ENCODE results near the gene GPR183.

GPR183 gene

GRCh38 chr13:99329477-99329876 lies 22.3 kb upstream of the GPR183 start:
- H3K27me3 ChIP-seq (replicated peaks; ENCODE audit: control insufficient read depth, insufficient read depth, low read length), result no peaks in the 10 kb centered on the region
- no peak for TF ChIP-seq CTCF (IDR thresholded peaks at IDR 0.05; ENCODE audit: insufficient read depth, low read length, poor library complexity, severe bottlenecking)
- H3K4me3 ChIP-seq (replicated peaks; ENCODE audit: low read depth, low read length), result no peak overlapping the region
- no peaks in the 10 kb centered on the region for H3K36me3 ChIP-seq (ENCODE audit: control insufficient read depth, insufficient read depth, low read length)
- DNase-seq (ENCODE audit: extremely low read depth, insufficient read length), result no peak

GRCh38 chr13:99327761-99328160 lies 20.6 kb upstream of the GPR183 start:
- no peaks in the 10 kb centered on the region for H3K36me3 ChIP-seq (ENCODE audit: control insufficient read depth, insufficient read depth, low read length)
- H3K27me3 ChIP-seq (replicated peaks; ENCODE audit: control insufficient read depth, insufficient read depth, low read length), result no peaks in the 10 kb centered on the region
- no peak for TF ChIP-seq CTCF (IDR thresholded peaks at IDR 0.05; ENCODE audit: insufficient read depth, low read length, poor library complexity, severe bottlenecking)
- no peak for DNase-seq (ENCODE audit: extremely low read depth, insufficient read length)
- no peak overlapping the region for H3K4me3 ChIP-seq (replicated peaks; ENCODE audit: low read depth, low read length)

- no peaks in the 10 kb centered on the region for H3K36me3 ChIP-seq (ENCODE audit: control insufficient read depth, insufficient read depth, low read length)
- H3K27me3 ChIP-seq (replicated peaks; ENCODE audit: control insufficient read depth, insufficient read depth, low read length), result no peaks in the 10 kb centered on the region
- H3K4me3 ChIP-seq (replicated peaks; ENCODE audit: low read depth, low read length), result no peak overlapping the region
- DNase-seq (ENCODE audit: extremely low read depth, insufficient read length), result no peak
- TF ChIP-seq CTCF (IDR thresholded peaks at IDR 0.05; ENCODE audit: insufficient read depth, low read length, poor library complexity, severe bottlenecking), result no peak
These were observed 19.9 kb upstream of the GPR183 start for GRCh38 chr13:99327126-99327525.

- no peak for TF ChIP-seq CTCF (IDR thresholded peaks at IDR 0.05; ENCODE audit: insufficient read depth, low read length, poor library complexity, severe bottlenecking)
- no peak overlapping the region for H3K4me3 ChIP-seq (replicated peaks; ENCODE audit: low read depth, low read length)
- H3K36me3 ChIP-seq (ENCODE audit: control insufficient read depth, insufficient read depth, low read length), result no peaks in the 10 kb centered on the region
- H3K27me3 ChIP-seq (replicated peaks; ENCODE audit: control insufficient read depth, insufficient read depth, low read length), result no peaks in the 10 kb centered on the region
- no peak for DNase-seq (ENCODE audit: extremely low read depth, insufficient read length)
These were observed 18.8 kb upstream of the GPR183 start for GRCh38 chr13:99326012-99326411.

GRCh38 chr13:99323488-99323887 lies 16.3 kb upstream of the GPR183 start:
- no peak for TF ChIP-seq CTCF (IDR thresholded peaks at IDR 0.05; ENCODE audit: insufficient read depth, low read length, poor library complexity, severe bottlenecking)
- no peaks in the 10 kb centered on the region for H3K27me3 ChIP-seq (replicated peaks; ENCODE audit: control insufficient read depth, insufficient read depth, low read length)
- H3K36me3 ChIP-seq (ENCODE audit: control insufficient read depth, insufficient read depth, low read length), result no peaks in the 10 kb centered on the region
- no peak overlapping the region for H3K4me3 ChIP-seq (replicated peaks; ENCODE audit: low read depth, low read length)
- no peak for DNase-seq (ENCODE audit: extremely low read depth, insufficient read length)
